Uterus (tissue), 4 donors: Measurements from ENCODE around the gene EPC2. TPM values are rescaled to one million over a fixed set of nuclear protein-coding genes. Genes with fewer than 3 reads are reported as not detected.

Source experiments
- DNase-seq, 2 donors: peaks; one replicate each; pipeline ENCODE4 v3.0.0-alpha.2; 2019 to 2020
- H3K27ac ChIP-seq, 2 donors: fragments of 200-600 bp; sonication (generic); 1 replicate in 1 of 2; 2 replicates in 1 of 2; pipeline ENCODE4 v1.5.1; 2016 to 2018
- H3K27me3 ChIP-seq, 2 donors: fragments of 200-600 bp; sonication (generic); one replicate each; pipeline ENCODE4 v1.5.1; 2018 to 2019; ENCODE audit warnings: control low read depth in 1 of 2
- H3K36me3 ChIP-seq, 2 donors: fragments of 200-600 bp; sonication (generic); one replicate each; pipeline ENCODE4 v1.5.1; 2019; ENCODE audit warnings: control low read depth in 1 of 2
- H3K4me1 ChIP-seq, 2 donors: fragments of 200-600 bp; sonication (generic); one replicate each; pipeline ENCODE4 v1.5.1; 2018 to 2019; ENCODE audit warnings: control low read depth in 1 of 2
- H3K4me3 ChIP-seq, 2 donors: fragments of 200-600 bp; sonication (generic); 1 replicate in 1 of 2; 2 replicates in 1 of 2; pipeline ENCODE4 v1.5.1; 2018 to 2019; ENCODE audit warnings: mild to moderate bottlenecking in 1 of 2
- H3K9me3 ChIP-seq, 2 donors: fragments of 200-600 bp; sonication (generic); one replicate each; pipeline ENCODE4 v1.5.1; 2019; ENCODE audit warnings: control low read depth in 1 of 2
- CTCF ChIP-seq, 4 experiments: fragments of 200-600 bp in 2 of 4; fragments of 450-650 bp in 2 of 4; sonication (generic) in 2 of 4; IDR thresholded peaks; one replicate each; pipeline ENCODE4 v1.5.1; 2016 to 2019; ENCODE audit warnings: antibody characterized with exemption in 4 of 4, mild to moderate bottlenecking in 2 of 4, moderate library complexity in 1 of 4
- POLR2A ChIP-seq, 2 donors: fragments of 450-650 bp; IDR thresholded peaks; one replicate each; pipeline ENCODE4 v1.6.1; 2016; ENCODE audit warnings: antibody characterized with exemption in 2 of 2, mild to moderate bottlenecking in 1 of 2, moderate library complexity in 1 of 2
- intact Hi-C: fragments of 100-400 bp; cut with DNase I; formaldehyde crosslinking; loops from one replicate; pipeline ENCODE4 v1.15.1; 2023; ENCODE audit warnings: low total_unique reads
- total RNA-seq, 4 donors: library from RNA; depleted of rRNA in 3 of 4; stranded (reverse); fragments of >200 nt in 3 of 4; gene quantifications; one replicate each; pipeline versions ENCODE4 v1.1.0 to v1.2.4, GENCODE V29; 2014 to 2023
- donor health status: DM: yes; HTN: yes; CAD: no.

EPC2 gene
- total RNA-seq, 4 donors from 2014 or later, result 14.3 to 71.4 (median 33.8) TPM

GRCh38 chr2:148702475-148702874, 57.9 kb downstream of the EPC2 start:
- Histone ChIP-seq H3K4me1 (no peaks in the 10 kb centered on the region), H3K36me3 (no peaks in the 10 kb centered on the region), H3K9me3 (peaks cover 0 to 13% of the 10 kb centered on the region in 2 donors), H3K27ac (no peak overlapping the region), H3K27me3 (no peaks in the 10 kb centered on the region), H3K4me3 (no peak overlapping the region)
- TF ChIP-seq POLR2A (IDR thresholded peaks at IDR 0.05) (no peak), CTCF (IDR thresholded peaks at IDR 0.05) (no peak)
- no peak for DNase-seq
- intact Hi-C loops, result no loop called here

GRCh38 chr2:148704247-148704646, 59.7 kb downstream of the EPC2 start:
- Histone ChIP-seq H3K27me3 (no peaks in the 10 kb centered on the region), H3K27ac (no peak overlapping the region), H3K36me3 (no peaks in the 10 kb centered on the region), H3K9me3 (peaks cover 0 to 13% of the 10 kb centered on the region in 2 donors), H3K4me3 (no peak overlapping the region), H3K4me1 (no peaks in the 10 kb centered on the region)
- no peak for DNase-seq
- TF ChIP-seq CTCF (IDR thresholded peaks at IDR 0.05) (no peak), POLR2A (IDR thresholded peaks at IDR 0.05) (no peak)
- intact Hi-C loops, result no loop called here

- Histone ChIP-seq H3K9me3 (no peaks in the 10 kb centered on the region), H3K27me3 (no peaks in the 10 kb centered on the region), H3K4me1 (no peaks in the 10 kb centered on the region), H3K4me3 (no peak overlapping the region), H3K36me3 (no peaks in the 10 kb centered on the region), H3K27ac (no peak overlapping the region)
- TF ChIP-seq POLR2A (IDR thresholded peaks at IDR 0.05), result no peak
- no peak for DNase-seq
- intact Hi-C loops, result no loop called here
These were observed 71.9 kb downstream of the EPC2 start for GRCh38 chr2:148716378-148716920.

DNA sequence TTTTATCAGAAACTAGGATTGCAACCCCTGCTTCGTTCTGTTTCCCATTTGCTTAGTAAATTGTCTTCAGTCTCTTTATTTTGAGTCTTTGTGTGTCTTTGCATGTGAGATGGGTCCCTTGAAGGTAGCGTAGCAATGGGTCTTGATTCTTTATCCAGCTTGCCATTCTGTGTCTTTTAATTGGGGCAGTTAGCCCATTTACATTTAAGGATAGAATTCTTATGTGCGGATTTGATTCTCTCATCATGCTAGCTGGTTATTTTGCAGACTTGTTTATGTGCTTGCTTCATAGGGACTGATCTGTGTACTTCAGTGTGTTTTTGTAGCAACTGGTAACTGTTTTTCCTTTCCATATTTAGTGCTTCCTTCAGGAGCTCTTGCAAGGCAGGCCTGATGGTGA, 73.5 kb downstream of the EPC2 start:
- Histone ChIP-seq H3K4me1 (no peaks in the 10 kb centered on the region), H3K9me3 (no peaks in the 10 kb centered on the region), H3K36me3 (no peaks in the 10 kb centered on the region), H3K27ac (no peak overlapping the region), H3K27me3 (no peaks in the 10 kb centered on the region), H3K4me3 (no peak overlapping the region)
- no peak for TF ChIP-seq CTCF (IDR thresholded peaks at IDR 0.05)
- no peak for TF ChIP-seq POLR2A (IDR thresholded peaks at IDR 0.05)
- DNase-seq, result no peak
- intact Hi-C loops, result no loop called here

- H3K36me3 ChIP-seq, result no peaks in the 10 kb centered on the region
- no peaks in the 10 kb centered on the region for H3K27me3 ChIP-seq
- H3K4me3 ChIP-seq, result no peak overlapping the region
- no peaks in the 10 kb centered on the region for H3K9me3 ChIP-seq
- H3K27ac ChIP-seq, result no peak overlapping the region
- no peak for DNase-seq
- TF ChIP-seq CTCF (IDR thresholded peaks at IDR 0.05) (no peak), POLR2A (IDR thresholded peaks at IDR 0.05) (no peak)
- H3K4me1 ChIP-seq, result no peaks in the 10 kb centered on the region
- intact Hi-C loops, result no loop called here
These were observed 74.7 kb downstream of the EPC2 start for GRCh38 chr2:148719195-148719749.
